ENCODE data around the gene WASHC4.

GRCh38 chr12:105085501-105085900 is 22.0 kb upstream of the WASHC4 start:
- TF ChIP-seq CTCF (conservative IDR thresholded peaks at IDR 0.05; ENCODE audit: low read length) = no peak
- no peak for TF ChIP-seq EZH2phosphoT487 (IDR thresholded peaks at IDR 0.05; ENCODE audit: borderline replicate concordance)
